Measurements from ENCODE around the gene MAFB. TPM values are rescaled to one million over a fixed set of nuclear protein-coding genes. Genes with fewer than 3 reads are reported as not detected.

Gene MAFB
- polyA plus RNA-seq, 1 donor (not counting 4 experiments of a cell fraction or from before 2014, with no cell fraction given) = 1.7 TPM

GRCh38 chr20:40657526-40657925 is 31.5 kb downstream of the MAFB start:
- FAIRE-seq (no peak), DNase-seq (ENCODE audit: low read depth, low spot score) (no peak)
- Histone ChIP-seq H3K27me3 (ENCODE audit: control insufficient read depth, extremely low read depth, insufficient read depth, low read length) (no peaks in the 10 kb centered on the region), H3K4me3 (ENCODE audit: control insufficient read depth in 2 of 3, extremely low read depth in 1 of 3, insufficient read depth in 2 of 3, low read depth in 1 of 3, low read length in 3 of 3) (no peak overlapping the region), H3K9me3 (ENCODE audit: control insufficient read depth, low read depth, low read length) (no peaks in the 10 kb centered on the region), H3K27ac (ENCODE audit: control insufficient read depth, insufficient read depth, low read length) (no peak overlapping the region), H3K9me1 (ENCODE audit: control insufficient read depth, extremely low read depth, insufficient read depth, low read length) (no peaks in the 10 kb centered on the region), H3K4me2 (ENCODE audit: control insufficient read depth, extremely low read depth, insufficient read depth, low read depth, low read length) (no peak overlapping the region), H3K4me1 (ENCODE audit: control insufficient read depth, extremely low read depth, insufficient read depth, low read length) (peaks cover 4% of the 10 kb centered on the region), H3K36me3 (ENCODE audit: control insufficient read depth in 2 of 2, extremely low read depth in 1 of 2, insufficient read depth in 2 of 2, low read length in 2 of 2) (no peaks in the 10 kb centered on the region), H3K9ac (ENCODE audit: control insufficient read depth, extremely low read depth, insufficient read depth, low read length) (no peak overlapping the region), H2AFZ (ENCODE audit: control insufficient read depth, low read length) (no peak overlapping the region), H4K20me1 (ENCODE audit: control insufficient read depth, extremely low read depth, insufficient read depth, low read length) (no peaks in the 10 kb centered on the region), H3K79me2 (ENCODE audit: control insufficient read depth, insufficient read depth, low read length) (no peaks in the 10 kb centered on the region)
- TF ChIP-seq CTCF (optimal IDR thresholded peaks at IDR 0.05 in 1 of 3, IDR thresholded peaks at IDR 0.05 in 1 of 3, conservative IDR thresholded peaks at IDR 0.05 in 1 of 3; ENCODE audit: extremely low read depth in 1 of 3, insufficient read depth in 2 of 3, low read length in 3 of 3) (no peak), EZH2 (IDR thresholded peaks at IDR 0.05; ENCODE audit: low read length) (no peak)
- dilution Hi-C loops (cut with MboI; ENCODE audit: extremely low pct_ligation_motif_present, low sequenced_read_pairs) = loop anchor here (25.0 kb wide), 1 partner anchor 170 kb away; no protein-coding TSS in a partner anchor

- H3K4me1 ChIP-seq (ENCODE audit: control insufficient read depth, extremely low read depth, insufficient read depth, low read length) = peaks cover 17% of the 10 kb centered on the region
- no peak overlapping the region for H3K9ac ChIP-seq (ENCODE audit: control insufficient read depth, extremely low read depth, insufficient read depth, low read length)
- H3K27ac ChIP-seq (ENCODE audit: control insufficient read depth, insufficient read depth, low read length) = no peak overlapping the region
- H3K9me3 ChIP-seq (ENCODE audit: control insufficient read depth, low read depth, low read length) = no peaks in the 10 kb centered on the region
- no peak overlapping the region for H3K4me2 ChIP-seq (ENCODE audit: control insufficient read depth, extremely low read depth, insufficient read depth, low read depth, low read length)
- dilution Hi-C loops (cut with MboI; ENCODE audit: extremely low pct_ligation_motif_present, low sequenced_read_pairs) = loop anchor here (25.0 kb wide), 1 partner anchor 168 kb away; no protein-coding TSS in a partner anchor
- no peak overlapping the region for H2AFZ ChIP-seq (ENCODE audit: control insufficient read depth, low read length)
- no peaks in the 10 kb centered on the region for H3K9me1 ChIP-seq (ENCODE audit: control insufficient read depth, extremely low read depth, insufficient read depth, low read length)
- no peaks in the 10 kb centered on the region for H3K79me2 ChIP-seq (ENCODE audit: control insufficient read depth, insufficient read depth, low read length)
- no peaks in the 10 kb centered on the region for H4K20me1 ChIP-seq (ENCODE audit: control insufficient read depth, extremely low read depth, insufficient read depth, low read length)
- DNase-seq (ENCODE audit: low read depth, low spot score) (no peak), FAIRE-seq (no peak)
- H3K4me3 ChIP-seq (ENCODE audit: control insufficient read depth in 2 of 3, extremely low read depth in 1 of 3, insufficient read depth in 2 of 3, low read depth in 1 of 3, low read length in 3 of 3) = no peak overlapping the region
- H3K36me3 ChIP-seq (ENCODE audit: control insufficient read depth in 2 of 2, extremely low read depth in 1 of 2, insufficient read depth in 2 of 2, low read length in 2 of 2) = no peaks in the 10 kb centered on the region
- H3K27me3 ChIP-seq (ENCODE audit: control insufficient read depth, extremely low read depth, insufficient read depth, low read length) = no peaks in the 10 kb centered on the region
- TF ChIP-seq EZH2 (IDR thresholded peaks at IDR 0.05; ENCODE audit: low read length) (no peak), CTCF (optimal IDR thresholded peaks at IDR 0.05 in 1 of 3, IDR thresholded peaks at IDR 0.05 in 1 of 3, conservative IDR thresholded peaks at IDR 0.05 in 1 of 3; ENCODE audit: extremely low read depth in 1 of 3, insufficient read depth in 2 of 3, low read length in 3 of 3) (no peak)
These were observed 33.6 kb downstream of the MAFB start for GRCh38 chr20:40655451-40655850.
